ENCODE data around the gene RPL22. TPM values are rescaled to one million over a fixed set of nuclear protein-coding genes. Genes with fewer than 3 reads are reported as not detected.

The RPL22 gene
- total RNA-seq, 1 donor from 2014 or later: 305 TPM

DNA sequence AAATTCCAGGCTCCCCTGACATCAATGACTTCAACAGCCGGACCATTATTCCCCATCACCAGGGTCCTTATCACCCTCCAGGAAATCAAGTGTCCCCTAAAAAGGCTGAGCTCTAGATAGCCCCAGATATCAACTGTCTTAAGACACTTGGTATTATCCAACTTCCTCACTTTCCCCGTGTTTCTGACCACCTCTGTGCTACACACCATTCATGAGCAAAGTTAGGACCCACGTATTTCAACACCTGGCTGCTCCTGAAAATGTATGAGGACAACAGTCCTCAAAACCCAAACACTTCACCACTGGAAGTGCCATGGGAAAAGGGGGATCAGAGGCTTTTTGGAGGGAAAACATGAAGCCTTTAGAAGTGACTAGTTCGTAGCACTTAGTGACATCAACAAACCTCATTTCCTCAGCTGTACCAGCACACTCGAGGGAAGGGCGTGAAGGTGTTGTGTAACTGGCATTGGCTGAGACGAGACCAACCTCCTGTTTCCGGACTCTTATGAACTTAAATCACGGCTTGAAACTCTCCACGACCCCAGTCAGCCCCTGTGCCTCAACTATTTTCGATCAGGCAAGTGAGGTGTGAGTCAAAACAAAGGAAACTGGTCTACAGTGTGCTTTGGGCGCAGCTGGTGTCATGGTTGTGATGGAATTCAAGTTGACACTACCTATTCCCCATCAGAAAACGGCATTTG is 15.2 kb downstream of the RPL22 start:
- peaks cover 7 to 15% (median 13%) of the 10 kb centered on the region in 3 donors for H3K27me3 ChIP-seq (ENCODE audit: control insufficient read depth in 3 of 3, insufficient read depth in 3 of 3, low read length in 3 of 3)
- peaks cover 16 to 25% (median 23%) of the 10 kb centered on the region in 3 donors for H3K36me3 ChIP-seq (ENCODE audit: control insufficient read depth in 3 of 3, insufficient read depth in 3 of 3, low read length in 3 of 3)
- no peak overlapping the region for H3K27ac ChIP-seq (ENCODE audit: low read depth, low read length)
- H3K4me1 ChIP-seq (ENCODE audit: control insufficient read depth in 3 of 3, insufficient read depth in 3 of 3, low read length in 3 of 3): peaks cover 0 to 9% (median 4%) of the 10 kb centered on the region in 3 donors
- H3K4me3 ChIP-seq (ENCODE audit: low read length in 3 of 3): no peak overlapping the region
- H3K9me3 ChIP-seq (ENCODE audit: control insufficient read depth in 3 of 3, low read length in 3 of 3): no peaks in the 10 kb centered on the region
- H3K9ac ChIP-seq (ENCODE audit: low read depth in 1 of 3, low read length in 3 of 3): no peak overlapping the region

DNA sequence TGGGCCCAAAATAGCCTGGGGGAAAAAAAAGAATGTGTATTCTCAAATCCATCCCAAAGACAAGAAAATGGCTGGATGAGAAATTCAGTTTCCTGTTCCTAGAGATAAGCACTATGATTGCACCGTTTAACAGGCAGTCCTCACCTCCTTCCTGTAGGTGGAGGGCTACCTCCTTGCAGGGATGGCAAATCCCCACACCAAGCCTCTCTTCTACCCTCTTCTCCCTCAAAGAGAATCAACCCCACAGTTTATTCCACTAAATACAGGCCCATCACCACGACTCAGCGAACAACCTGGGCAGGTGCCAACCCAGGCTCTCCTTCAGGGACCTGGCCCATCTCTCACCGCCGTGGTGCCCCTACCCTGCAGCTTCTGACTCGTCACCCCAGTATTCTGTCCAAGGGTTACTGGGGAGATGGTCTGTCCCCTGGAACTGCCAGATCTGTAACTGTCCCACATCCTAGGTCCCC is 15.8 kb downstream of the RPL22 start:
- no peaks in the 10 kb centered on the region for H3K9me3 ChIP-seq (ENCODE audit: control insufficient read depth in 3 of 3, low read length in 3 of 3)

DNA sequence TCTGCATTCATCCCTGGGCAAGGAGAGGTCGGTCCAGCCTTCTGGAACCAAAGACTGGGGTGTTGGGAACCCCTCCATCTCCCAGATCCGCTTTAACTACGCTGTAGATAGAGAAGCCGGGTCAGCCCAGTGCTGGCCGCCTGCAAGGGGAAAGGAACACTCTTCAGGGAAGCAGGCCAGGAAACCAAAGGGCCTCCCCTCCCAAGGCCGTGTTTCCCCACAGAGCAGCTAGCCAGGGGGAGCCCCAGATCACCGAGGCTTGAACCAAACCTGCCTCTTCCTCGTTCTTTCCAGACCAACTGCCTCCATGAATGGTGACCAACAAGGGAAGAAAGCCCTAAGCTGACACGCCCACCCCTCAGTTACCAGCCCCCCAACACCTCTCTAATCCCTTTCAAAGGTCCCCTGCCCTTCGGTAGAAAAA is 18.0 kb downstream of the RPL22 start:
- no peak overlapping the region for H3K4me3 ChIP-seq (ENCODE audit: low read length in 3 of 3)
- peaks cover 6 to 13% (median 13%) of the 10 kb centered on the region in 3 donors for H3K4me1 ChIP-seq (ENCODE audit: control insufficient read depth in 3 of 3, insufficient read depth in 3 of 3, low read length in 3 of 3)
- H3K27ac ChIP-seq (ENCODE audit: low read depth, low read length): no peak overlapping the region
- H3K36me3 ChIP-seq (ENCODE audit: control insufficient read depth in 3 of 3, insufficient read depth in 3 of 3, low read length in 3 of 3): peaks cover 8 to 14% (median 10%) of the 10 kb centered on the region in 3 donors
- H3K27me3 ChIP-seq (ENCODE audit: control insufficient read depth in 3 of 3, insufficient read depth in 3 of 3, low read length in 3 of 3): peaks cover 35 to 43% (median 42%) of the 10 kb centered on the region in 3 donors
- no peaks in the 10 kb centered on the region for H3K9me3 ChIP-seq (ENCODE audit: control insufficient read depth in 3 of 3, low read length in 3 of 3)
- no peak overlapping the region for H3K9ac ChIP-seq (ENCODE audit: low read depth in 1 of 3, low read length in 3 of 3)

More for the DNA sequence above, 15.8 kb downstream of the RPL22 start:
- Histone ChIP-seq H3K36me3 (ENCODE audit: control insufficient read depth in 3 of 3, insufficient read depth in 3 of 3, low read length in 3 of 3) (peaks cover 14 to 20% (median 19%) of the 10 kb centered on the region in 3 donors), H3K9ac (ENCODE audit: low read depth in 1 of 3, low read length in 3 of 3) (no peak overlapping the region), H3K27me3 (ENCODE audit: control insufficient read depth in 3 of 3, insufficient read depth in 3 of 3, low read length in 3 of 3) (peaks cover 13 to 22% (median 20%) of the 10 kb centered on the region in 3 donors), H3K27ac (ENCODE audit: low read depth, low read length) (no peak overlapping the region), H3K4me1 (ENCODE audit: control insufficient read depth in 3 of 3, insufficient read depth in 3 of 3, low read length in 3 of 3) (peaks cover 5 to 11% (median 10%) of the 10 kb centered on the region in 3 donors), H3K4me3 (ENCODE audit: low read length in 3 of 3) (no peak overlapping the region)

DNA sequence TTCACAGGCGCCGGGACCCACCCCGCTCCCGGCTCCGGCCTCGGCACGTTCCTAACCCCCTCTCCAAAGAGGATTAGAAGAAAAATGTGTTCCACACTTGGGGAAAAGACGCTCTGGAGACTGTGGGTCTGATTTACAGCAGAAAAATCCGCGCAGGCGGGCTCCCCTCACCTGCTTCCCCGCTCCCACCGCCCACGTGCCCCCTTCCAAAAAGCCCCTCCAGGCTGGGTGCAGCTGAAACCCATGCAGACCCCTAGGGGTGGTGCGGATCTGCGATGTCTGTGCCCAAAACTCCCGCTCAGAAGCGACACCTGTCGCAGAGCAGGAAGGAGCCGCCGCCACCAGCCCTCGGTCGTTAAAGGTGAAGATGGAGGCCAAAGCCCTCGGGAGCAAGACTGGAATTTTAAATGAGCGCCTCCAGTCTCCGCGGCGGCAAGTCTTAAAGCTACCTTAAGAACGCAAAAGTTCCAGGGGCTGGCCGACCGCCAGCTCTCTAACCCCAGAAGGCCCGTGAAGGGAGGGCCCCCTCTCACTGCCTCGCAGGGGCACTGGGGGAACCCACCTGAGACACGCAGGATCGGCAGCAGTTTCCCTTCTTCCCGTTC is 18.6 kb downstream of the RPL22 start:
- peaks cover 8 to 13% (median 10%) of the 10 kb centered on the region in 3 donors for H3K36me3 ChIP-seq (ENCODE audit: control insufficient read depth in 3 of 3, insufficient read depth in 3 of 3, low read length in 3 of 3)
- no peaks in the 10 kb centered on the region for H3K9me3 ChIP-seq (ENCODE audit: control insufficient read depth in 3 of 3, low read length in 3 of 3)
- H3K9ac ChIP-seq (ENCODE audit: low read depth in 1 of 3, low read length in 3 of 3): no peak overlapping the region
- no peak overlapping the region for H3K4me3 ChIP-seq (ENCODE audit: low read length in 3 of 3)
- H3K4me1 ChIP-seq (ENCODE audit: control insufficient read depth in 3 of 3, insufficient read depth in 3 of 3, low read length in 3 of 3): peaks cover 6 to 13% (median 13%) of the 10 kb centered on the region in 3 donors
- H3K27ac ChIP-seq (ENCODE audit: low read depth, low read length): no peak overlapping the region
- peaks cover 41 to 47% (median 43%) of the 10 kb centered on the region in 3 donors for H3K27me3 ChIP-seq (ENCODE audit: control insufficient read depth in 3 of 3, insufficient read depth in 3 of 3, low read length in 3 of 3)

DNA sequence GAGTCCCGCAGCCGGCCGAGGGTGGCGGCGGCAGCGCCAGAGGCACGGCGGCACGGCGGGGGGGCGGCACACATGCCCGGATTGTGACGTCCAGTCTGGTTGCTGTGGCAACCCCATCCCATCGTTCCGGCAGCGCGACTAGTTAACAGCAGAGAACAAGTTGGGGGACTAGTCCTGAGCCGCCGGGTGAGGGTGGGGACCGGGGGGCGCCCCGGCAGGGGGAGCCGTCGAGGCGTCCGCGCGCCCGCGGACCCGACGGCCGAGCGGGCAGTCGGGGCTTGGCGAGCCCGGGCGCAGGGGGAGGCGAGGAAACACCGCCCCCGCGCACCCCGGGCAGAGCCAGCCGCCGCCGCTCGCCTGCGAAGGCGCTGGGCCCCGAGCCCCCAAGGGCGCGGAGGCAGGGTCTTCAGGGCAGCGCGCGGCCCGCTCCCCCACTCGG is 19.1 kb downstream of the RPL22 start, which contains the start of gene CHD5:
TSS of gene CHD5 (minus strand) at position 54 of the 439 bp plus-strand sequence. CDS start 298 bp downstream, outside the sequence.
- H3K36me3 ChIP-seq (ENCODE audit: control insufficient read depth in 3 of 3, insufficient read depth in 3 of 3, low read length in 3 of 3): peaks cover 5 to 8% (median 5%) of the 10 kb centered on the region in 3 donors
- H3K4me3 ChIP-seq (ENCODE audit: low read length in 3 of 3): no peak within 1 kb of the TSS
- H3K9ac ChIP-seq (ENCODE audit: low read depth in 1 of 3, low read length in 3 of 3): no peak within 1 kb of the TSS
- H3K27ac ChIP-seq (ENCODE audit: low read depth, low read length): no peak within 1 kb of the TSS
- no peaks in the 10 kb centered on the region for H3K9me3 ChIP-seq (ENCODE audit: control insufficient read depth in 3 of 3, low read length in 3 of 3)
- H3K27me3 ChIP-seq (ENCODE audit: control insufficient read depth in 3 of 3, insufficient read depth in 3 of 3, low read length in 3 of 3): peaks cover 43 to 51% (median 46%) of the 10 kb centered on the region in 3 donors
- H3K4me1 ChIP-seq (ENCODE audit: control insufficient read depth in 3 of 3, insufficient read depth in 3 of 3, low read length in 3 of 3): peaks cover 6 to 13% (median 13%) of the 10 kb centered on the region in 3 donors

DNA sequence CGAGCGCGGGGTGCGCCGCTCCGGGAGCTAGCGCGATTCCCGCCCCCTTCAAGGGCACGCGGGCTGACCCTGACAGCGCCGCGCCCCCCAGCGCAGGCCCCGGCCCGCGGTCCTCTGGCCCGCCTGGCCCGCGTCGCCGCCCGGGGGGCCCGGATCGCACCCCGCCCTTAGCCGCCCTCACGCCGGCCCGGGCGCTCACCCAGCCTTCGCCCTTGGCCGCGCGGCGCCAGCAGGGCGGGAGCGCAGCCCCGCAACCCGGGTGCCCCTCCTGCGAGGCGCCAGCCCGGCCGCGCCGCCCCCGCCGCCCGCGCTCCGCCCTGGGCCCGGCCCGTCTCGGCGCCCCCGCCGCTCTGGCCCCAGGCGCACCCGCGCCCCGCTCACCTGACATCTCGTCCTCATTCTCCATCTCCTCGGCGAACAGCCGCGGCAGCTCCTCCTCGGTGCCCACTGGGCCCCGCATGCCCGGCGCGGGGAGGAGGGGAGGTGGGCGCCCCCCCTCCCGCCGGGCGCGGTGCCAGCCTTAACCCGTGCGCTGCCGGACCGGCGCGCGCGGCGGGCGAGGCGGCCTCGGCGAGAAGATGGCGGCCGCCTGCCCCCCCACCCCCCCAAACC is 19.7 kb downstream of the RPL22 start:
- no peak overlapping the region for H3K27ac ChIP-seq (ENCODE audit: low read depth, low read length)
- no peak overlapping the region for H3K4me3 ChIP-seq (ENCODE audit: low read length in 3 of 3)
- H3K36me3 ChIP-seq (ENCODE audit: control insufficient read depth in 3 of 3, insufficient read depth in 3 of 3, low read length in 3 of 3): peaks cover 4 to 5% (median 4%) of the 10 kb centered on the region in 3 donors
- peaks cover 43 to 56% (median 52%) of the 10 kb centered on the region in 3 donors for H3K27me3 ChIP-seq (ENCODE audit: control insufficient read depth in 3 of 3, insufficient read depth in 3 of 3, low read length in 3 of 3)
- H3K9ac ChIP-seq (ENCODE audit: low read depth in 1 of 3, low read length in 3 of 3): no peak overlapping the region
- peaks cover 6 to 13% (median 13%) of the 10 kb centered on the region in 3 donors for H3K4me1 ChIP-seq (ENCODE audit: control insufficient read depth in 3 of 3, insufficient read depth in 3 of 3, low read length in 3 of 3)
- H3K9me3 ChIP-seq (ENCODE audit: control insufficient read depth in 3 of 3, low read length in 3 of 3): no peaks in the 10 kb centered on the region

DNA sequence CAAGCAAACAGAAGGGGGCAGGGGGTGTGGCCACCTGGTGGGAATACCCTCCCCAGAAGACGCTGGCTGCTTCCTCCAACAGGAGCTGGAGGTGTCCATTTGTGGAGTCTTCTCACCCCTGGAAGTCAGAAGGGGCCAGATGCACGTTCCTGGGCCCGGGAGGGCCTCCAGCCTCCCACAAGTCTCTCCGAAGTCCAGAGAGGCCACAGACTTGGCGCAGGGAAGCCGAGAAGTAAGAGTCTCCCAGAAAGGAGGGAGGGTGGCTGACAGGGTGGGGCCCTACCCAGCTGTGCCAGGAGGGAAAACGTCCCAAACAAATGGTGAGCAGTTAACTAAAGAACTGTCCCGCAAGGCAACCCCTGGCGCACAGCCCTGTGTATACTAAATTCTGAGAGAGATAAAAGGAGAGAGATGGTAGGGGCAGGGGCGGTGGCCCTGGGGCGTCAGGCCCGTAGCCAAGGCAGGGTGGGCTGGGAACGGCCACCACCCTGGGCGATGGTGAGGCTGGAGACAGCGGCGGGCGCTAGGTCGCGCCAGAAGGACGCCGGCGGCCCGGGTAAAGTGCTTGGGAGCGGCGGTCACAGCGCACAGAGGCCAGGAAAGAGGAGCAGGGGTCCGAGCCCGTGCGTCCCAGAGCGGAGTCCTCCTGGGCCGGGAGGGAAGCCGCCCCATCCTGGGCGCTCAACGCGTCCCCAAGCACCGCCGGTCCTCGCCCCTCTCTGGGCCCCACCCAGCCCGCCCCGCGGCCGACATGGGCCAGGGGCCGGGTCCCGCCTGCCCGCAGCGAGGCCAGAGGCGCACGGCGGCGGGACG is 20.4 kb downstream of the RPL22 start:
- Histone ChIP-seq H3K27me3 (ENCODE audit: control insufficient read depth in 3 of 3, insufficient read depth in 3 of 3, low read length in 3 of 3) (peaks cover 44 to 60% (median 58%) of the 10 kb centered on the region in 3 donors), H3K27ac (ENCODE audit: low read depth, low read length) (no peak overlapping the region), H3K4me1 (ENCODE audit: control insufficient read depth in 3 of 3, insufficient read depth in 3 of 3, low read length in 3 of 3) (peaks cover 6 to 13% (median 13%) of the 10 kb centered on the region in 3 donors), H3K9me3 (ENCODE audit: control insufficient read depth in 3 of 3, low read length in 3 of 3) (no peaks in the 10 kb centered on the region), H3K9ac (ENCODE audit: low read depth in 1 of 3, low read length in 3 of 3) (no peak overlapping the region), H3K4me3 (ENCODE audit: low read length in 3 of 3) (no peak overlapping the region), H3K36me3 (ENCODE audit: control insufficient read depth in 3 of 3, insufficient read depth in 3 of 3, low read length in 3 of 3) (no peaks in the 10 kb centered on the region)

DNA sequence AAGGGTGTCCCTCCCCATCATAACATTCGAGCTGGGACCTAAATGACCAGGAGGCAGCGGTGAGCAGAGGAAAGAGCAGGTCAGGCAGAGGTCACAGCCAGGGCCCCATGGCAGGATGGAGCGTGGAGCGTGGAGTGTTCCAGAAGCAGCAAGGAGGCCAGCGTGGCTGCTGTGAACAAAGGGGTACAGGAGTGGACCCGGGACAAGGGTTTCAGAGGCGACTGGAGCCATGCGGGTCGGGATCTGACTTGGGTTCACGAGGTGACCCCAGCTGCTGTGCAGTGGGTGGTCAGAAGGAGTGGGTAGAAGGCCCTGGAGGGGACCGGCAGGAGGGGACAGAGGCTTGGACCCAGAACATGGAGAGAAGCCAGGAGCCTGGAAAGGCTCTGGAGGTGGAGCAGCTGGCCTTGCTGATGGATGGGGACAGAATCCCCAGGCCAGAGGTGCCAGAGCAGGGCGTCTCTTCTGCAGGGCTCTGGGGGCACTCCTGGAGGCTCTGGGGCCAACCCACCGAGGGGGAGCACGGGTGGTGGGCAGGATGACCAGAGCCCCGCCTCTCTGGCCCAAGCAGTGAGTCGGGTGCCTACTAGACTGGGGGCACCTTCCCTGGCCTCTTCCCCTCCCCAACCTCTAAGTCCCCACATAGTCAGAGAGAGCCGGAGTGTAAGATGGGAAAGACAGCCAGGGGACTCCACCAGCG is 21.6 kb downstream of the RPL22 start:
- H3K9me3 ChIP-seq (ENCODE audit: control insufficient read depth in 3 of 3, low read length in 3 of 3): no peaks in the 10 kb centered on the region
- H3K27ac ChIP-seq (ENCODE audit: low read depth, low read length): no peak overlapping the region
- H3K9ac ChIP-seq (ENCODE audit: low read depth in 1 of 3, low read length in 3 of 3): no peak overlapping the region
- no peaks in the 10 kb centered on the region for H3K36me3 ChIP-seq (ENCODE audit: control insufficient read depth in 3 of 3, insufficient read depth in 3 of 3, low read length in 3 of 3)
- peaks cover 52 to 66% (median 62%) of the 10 kb centered on the region in 3 donors for H3K27me3 ChIP-seq (ENCODE audit: control insufficient read depth in 3 of 3, insufficient read depth in 3 of 3, low read length in 3 of 3)
- H3K4me3 ChIP-seq (ENCODE audit: low read length in 3 of 3): no peak overlapping the region
- peaks cover 6 to 13% (median 13%) of the 10 kb centered on the region in 3 donors for H3K4me1 ChIP-seq (ENCODE audit: control insufficient read depth in 3 of 3, insufficient read depth in 3 of 3, low read length in 3 of 3)

DNA sequence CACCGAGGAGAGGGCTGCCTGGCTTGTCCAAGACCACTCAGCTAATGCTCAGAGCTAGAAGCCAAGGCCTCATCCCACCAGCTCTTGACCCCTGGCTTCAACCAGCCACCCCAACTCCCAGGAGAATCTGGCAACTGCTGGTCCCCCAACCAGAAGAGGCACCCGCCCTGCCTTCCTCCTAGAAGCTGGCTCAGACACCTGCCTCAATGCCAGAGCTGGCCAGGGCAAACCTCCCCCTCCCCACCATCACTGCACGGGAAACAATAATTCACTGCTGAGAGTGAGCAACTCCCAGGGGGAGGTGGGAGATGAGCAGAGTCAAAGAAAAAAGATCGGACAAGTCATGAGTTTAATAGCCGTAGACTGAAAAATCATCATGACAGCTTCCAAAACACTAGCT is 22.6 kb downstream of the RPL22 start:
- H3K9me3 ChIP-seq (ENCODE audit: control insufficient read depth in 3 of 3, low read length in 3 of 3): no peaks in the 10 kb centered on the region
- peaks cover 6 to 13% (median 13%) of the 10 kb centered on the region in 3 donors for H3K4me1 ChIP-seq (ENCODE audit: control insufficient read depth in 3 of 3, insufficient read depth in 3 of 3, low read length in 3 of 3)
- H3K4me3 ChIP-seq (ENCODE audit: low read length in 3 of 3): no peak overlapping the region
- peaks cover 59 to 75% (median 65%) of the 10 kb centered on the region in 3 donors for H3K27me3 ChIP-seq (ENCODE audit: control insufficient read depth in 3 of 3, insufficient read depth in 3 of 3, low read length in 3 of 3)
- H3K36me3 ChIP-seq (ENCODE audit: control insufficient read depth in 3 of 3, insufficient read depth in 3 of 3, low read length in 3 of 3): no peaks in the 10 kb centered on the region
- no peak overlapping the region for H3K27ac ChIP-seq (ENCODE audit: low read depth, low read length)
- H3K9ac ChIP-seq (ENCODE audit: low read depth in 1 of 3, low read length in 3 of 3): no peak overlapping the region
